Activated naive CD4-positive, alpha-beta T cell treated with anti-CD3 and anti-CD28 coated beads, Interleukin-2, amount 50 U/mL, for 24 hours (primary cell): ENCODE measurements around the gene SLC12A8.

Experiments used
- H3K27ac Mint-ChIP-seq: one replicate; pipeline ENCODE4 v1.8.0; 2021; ENCODE audit warnings: mild to moderate bottlenecking, mixed read lengths
- H3K27me3 Mint-ChIP-seq: one replicate; pipeline ENCODE4 v1.8.0; 2021; ENCODE audit warnings: mixed read lengths
- H3K36me3 Mint-ChIP-seq: one replicate; pipeline ENCODE4 v1.8.0; 2021; ENCODE audit warnings: mixed read lengths
- H3K4me1 Mint-ChIP-seq: one replicate; pipeline ENCODE4 v1.8.0; 2021; ENCODE audit warnings: mixed read lengths
- H3K4me3 Mint-ChIP-seq: one replicate; pipeline ENCODE4 v1.8.0; 2021; ENCODE audit warnings: mild to moderate bottlenecking, mixed read lengths
- H3K9me3 Mint-ChIP-seq: one replicate; pipeline ENCODE4 v1.8.0; 2021; ENCODE audit warnings: mixed read lengths

The SLC12A8 gene

GRCh38 chr3:125179143-125179883, 33.2 kb downstream of the SLC12A8 start:
- Mint-ChIP-seq H3K27ac (no peak overlapping the region), H3K9me3 (no peaks in the 10 kb centered on the region), H3K27me3 (no peaks in the 10 kb centered on the region), H3K4me1 (no peaks in the 10 kb centered on the region), H3K36me3 (peaks cover 2% of the 10 kb centered on the region), H3K4me3 (no peak overlapping the region)

DNA sequence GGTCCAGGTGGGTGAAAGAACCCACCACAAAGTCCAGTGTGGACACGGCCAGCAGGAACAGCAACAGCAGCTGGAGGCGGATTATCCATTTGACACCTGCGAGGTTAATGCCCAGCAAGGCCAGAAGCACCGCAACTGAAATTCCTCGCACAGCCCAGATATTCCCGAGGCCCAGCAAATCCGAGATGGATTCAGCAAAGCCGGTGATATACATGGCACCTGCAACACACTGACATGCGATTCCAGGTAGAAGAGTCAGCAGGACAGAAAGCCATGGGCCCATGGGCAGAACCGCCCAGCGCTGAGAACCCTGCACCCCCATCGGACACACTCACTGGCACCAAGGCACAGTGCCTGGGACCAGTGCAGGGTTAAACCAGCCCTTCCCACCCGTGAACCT, 34.8 kb downstream of the SLC12A8 start:
- H3K36me3 Mint-ChIP-seq, result peaks cover 5% of the 10 kb centered on the region
- no peak overlapping the region for H3K4me3 Mint-ChIP-seq
- H3K4me1 Mint-ChIP-seq, result no peaks in the 10 kb centered on the region
- no peaks in the 10 kb centered on the region for H3K27me3 Mint-ChIP-seq
- no peaks in the 10 kb centered on the region for H3K9me3 Mint-ChIP-seq
- H3K27ac Mint-ChIP-seq, result no peak overlapping the region

DNA sequence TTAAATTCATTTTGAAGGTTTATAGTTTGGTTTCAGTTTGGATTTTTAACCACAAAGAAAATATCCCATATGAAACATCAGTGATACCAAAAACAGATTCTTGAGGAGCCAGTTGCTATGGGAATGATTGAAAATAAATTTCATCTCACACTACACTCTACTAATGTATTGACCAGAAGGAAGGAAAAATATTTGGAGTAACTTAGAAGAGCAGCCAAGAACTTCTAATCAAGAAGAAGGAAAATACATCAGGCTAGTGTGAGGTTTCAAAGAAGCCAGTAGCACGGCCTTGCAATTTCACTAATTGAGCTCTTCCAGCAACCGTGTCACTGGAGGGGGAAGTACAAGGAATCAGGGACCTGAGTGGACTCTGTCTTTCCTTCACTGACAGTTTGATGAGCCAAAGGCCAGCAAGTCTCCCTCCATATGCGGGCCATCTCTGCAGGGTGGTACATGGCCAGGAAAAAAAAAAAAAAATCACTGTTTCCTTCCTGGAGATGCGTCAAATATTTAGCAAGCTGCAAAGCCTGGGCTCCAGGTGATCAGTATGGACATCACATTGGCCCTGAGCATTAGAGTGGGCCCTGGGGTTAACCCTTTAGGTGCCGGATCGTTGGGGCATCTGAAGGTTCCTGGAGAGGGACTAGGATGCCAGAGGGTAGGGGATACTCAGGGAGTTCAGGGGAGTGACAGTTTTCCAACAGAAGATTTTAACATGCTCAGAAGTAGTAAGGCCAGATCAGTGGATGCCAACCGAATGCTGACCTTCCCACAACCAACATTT, 37.1 kb downstream of the SLC12A8 start:
- peaks cover 5% of the 10 kb centered on the region for H3K36me3 Mint-ChIP-seq
- H3K27ac Mint-ChIP-seq, result no peak overlapping the region
- no peaks in the 10 kb centered on the region for H3K9me3 Mint-ChIP-seq
- H3K4me1 Mint-ChIP-seq, result no peaks in the 10 kb centered on the region
- H3K27me3 Mint-ChIP-seq, result no peaks in the 10 kb centered on the region
- no peak overlapping the region for H3K4me3 Mint-ChIP-seq

DNA sequence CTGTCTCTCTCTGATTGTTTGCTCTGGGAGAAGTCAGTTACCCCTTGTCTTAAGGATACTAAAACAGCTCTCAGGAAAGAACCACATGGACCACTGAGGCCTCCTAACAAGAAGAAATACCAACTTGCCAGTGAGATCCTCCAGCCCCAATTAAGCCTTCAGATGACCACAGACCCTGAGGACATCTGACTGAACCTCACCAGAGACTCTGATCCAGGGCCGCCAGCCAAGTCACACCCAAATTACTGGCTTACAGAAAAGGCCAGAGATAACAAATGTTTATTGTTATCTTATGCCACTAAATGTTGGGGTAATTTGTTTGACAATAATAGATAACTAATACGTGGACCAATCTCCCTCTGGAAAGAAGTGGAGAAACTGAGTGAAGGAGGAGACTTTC, 40.2 kb downstream of the SLC12A8 start:
- H3K27me3 Mint-ChIP-seq, result no peaks in the 10 kb centered on the region
- no peak overlapping the region for H3K27ac Mint-ChIP-seq
- no peak overlapping the region for H3K4me3 Mint-ChIP-seq
- H3K36me3 Mint-ChIP-seq, result peaks cover 2% of the 10 kb centered on the region
- H3K4me1 Mint-ChIP-seq, result no peaks in the 10 kb centered on the region
- no peaks in the 10 kb centered on the region for H3K9me3 Mint-ChIP-seq

GRCh38 chr3:125168711-125169393, 43.7 kb downstream of the SLC12A8 start:
- H3K4me1 Mint-ChIP-seq, result no peaks in the 10 kb centered on the region
- no peaks in the 10 kb centered on the region for H3K27me3 Mint-ChIP-seq
- H3K9me3 Mint-ChIP-seq, result no peaks in the 10 kb centered on the region
- no peak overlapping the region for H3K4me3 Mint-ChIP-seq
- peaks cover 2% of the 10 kb centered on the region for H3K36me3 Mint-ChIP-seq
- H3K27ac Mint-ChIP-seq, result no peak overlapping the region

DNA sequence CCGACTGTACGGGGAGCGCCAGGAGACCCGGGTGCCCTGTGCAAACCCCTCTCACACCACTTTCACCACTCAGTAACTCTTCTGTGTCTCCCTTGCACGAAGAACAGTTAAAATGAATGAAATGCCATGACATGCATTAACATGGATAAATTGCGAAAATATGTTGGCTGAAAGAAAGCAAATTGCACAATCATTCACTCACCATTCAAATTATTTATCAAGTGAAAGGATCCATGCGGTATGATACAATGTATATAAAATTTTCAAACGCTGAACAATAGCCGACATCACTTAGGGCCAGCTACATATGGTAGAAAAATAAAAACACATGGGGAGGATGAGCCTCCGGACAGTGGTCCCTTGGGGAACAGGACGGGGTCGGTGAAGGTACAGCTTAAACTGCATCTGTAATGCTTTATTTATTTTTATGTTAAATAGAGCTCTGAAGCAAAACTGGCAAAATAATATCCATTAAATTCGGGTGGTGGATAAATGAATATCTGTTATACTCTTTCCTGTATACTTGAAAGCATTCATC, 45.9 kb downstream of the SLC12A8 start:
- H3K36me3 Mint-ChIP-seq, result no peaks in the 10 kb centered on the region
- no peaks in the 10 kb centered on the region for H3K27me3 Mint-ChIP-seq
- no peak overlapping the region for H3K27ac Mint-ChIP-seq
- no peaks in the 10 kb centered on the region for H3K4me1 Mint-ChIP-seq
- no peaks in the 10 kb centered on the region for H3K9me3 Mint-ChIP-seq
- H3K4me3 Mint-ChIP-seq, result no peak overlapping the region

- Mint-ChIP-seq H3K9me3 (no peaks in the 10 kb centered on the region), H3K4me3 (no peak overlapping the region), H3K27ac (no peak overlapping the region), H3K36me3 (no peaks in the 10 kb centered on the region), H3K27me3 (no peaks in the 10 kb centered on the region), H3K4me1 (no peaks in the 10 kb centered on the region)
These were observed 46.5 kb downstream of the SLC12A8 start for GRCh38 chr3:125165948-125166553.

GRCh38 chr3:125165189-125165947, 47.2 kb downstream of the SLC12A8 start:
- Mint-ChIP-seq H3K36me3 (no peaks in the 10 kb centered on the region), H3K9me3 (no peaks in the 10 kb centered on the region), H3K4me3 (no peak overlapping the region), H3K4me1 (no peaks in the 10 kb centered on the region), H3K27me3 (no peaks in the 10 kb centered on the region), H3K27ac (no peak overlapping the region)

GRCh38 chr3:125163739-125164601, 48.6 kb downstream of the SLC12A8 start:
- no peaks in the 10 kb centered on the region for H3K36me3 Mint-ChIP-seq
- H3K4me1 Mint-ChIP-seq, result no peaks in the 10 kb centered on the region
- H3K27ac Mint-ChIP-seq, result no peak overlapping the region
- no peak overlapping the region for H3K4me3 Mint-ChIP-seq
- no peaks in the 10 kb centered on the region for H3K9me3 Mint-ChIP-seq
- no peaks in the 10 kb centered on the region for H3K27me3 Mint-ChIP-seq

DNA sequence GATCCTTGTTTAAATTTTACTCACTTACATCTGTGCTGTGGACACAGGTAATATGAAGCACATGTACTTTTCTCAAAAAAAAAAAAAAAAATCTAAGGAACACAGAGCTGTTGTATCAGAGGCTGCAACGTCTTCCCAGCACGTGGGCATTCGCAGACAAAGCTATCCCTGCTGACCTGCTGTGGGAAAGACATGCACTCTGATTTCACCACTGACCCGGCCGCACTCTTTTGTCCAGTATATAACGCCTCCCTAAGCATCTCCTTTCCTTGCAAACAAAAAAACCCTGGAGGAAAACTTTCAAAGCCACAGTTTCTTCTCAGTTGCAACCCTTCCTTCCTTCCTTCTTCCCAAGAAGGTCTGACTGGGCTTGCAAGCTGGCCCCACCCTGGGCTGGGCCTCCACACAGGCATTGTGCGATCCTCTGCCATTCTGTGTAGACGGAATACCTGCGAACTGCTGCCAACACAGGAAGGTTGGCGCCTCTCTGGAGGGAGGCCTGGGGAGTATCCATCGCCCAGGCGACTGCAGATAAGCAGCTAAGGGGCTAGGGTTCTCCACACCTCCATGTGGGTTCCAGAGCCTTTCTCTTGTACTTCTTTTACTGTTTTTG, 50.8 kb downstream of the SLC12A8 start:
- Mint-ChIP-seq H3K4me1 (no peaks in the 10 kb centered on the region), H3K27ac (no peak overlapping the region), H3K27me3 (peaks cover 2% of the 10 kb centered on the region), H3K9me3 (no peaks in the 10 kb centered on the region), H3K4me3 (no peak overlapping the region), H3K36me3 (no peaks in the 10 kb centered on the region)

- Mint-ChIP-seq H3K4me1 (no peaks in the 10 kb centered on the region), H3K27ac (no peak overlapping the region), H3K27me3 (peaks cover 2% of the 10 kb centered on the region), H3K9me3 (no peaks in the 10 kb centered on the region), H3K4me3 (no peak overlapping the region), H3K36me3 (no peaks in the 10 kb centered on the region)
These were observed 51.8 kb downstream of the SLC12A8 start for GRCh38 chr3:125160606-125161371.

DNA sequence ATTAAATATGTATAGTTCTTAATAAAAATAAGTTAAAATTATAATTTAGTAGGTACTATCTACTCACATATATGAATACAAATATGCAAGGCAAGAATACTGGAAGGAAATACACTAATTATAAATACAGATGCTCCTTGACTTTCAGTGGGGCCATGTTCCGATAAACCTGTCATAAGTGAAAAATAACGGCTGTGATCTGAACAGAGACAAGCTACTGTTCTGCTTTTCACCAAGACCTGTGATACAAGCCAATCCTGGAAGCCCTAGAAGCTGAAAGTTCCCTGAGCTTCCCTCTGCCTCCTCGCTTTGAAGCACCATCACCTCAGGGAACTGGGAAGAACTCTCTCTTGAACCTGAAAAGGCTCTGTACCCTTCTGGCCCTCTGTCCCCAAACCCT, 55.4 kb downstream of the SLC12A8 start:
- Mint-ChIP-seq H3K9me3 (no peaks in the 10 kb centered on the region), H3K36me3 (no peaks in the 10 kb centered on the region), H3K4me3 (no peak overlapping the region), H3K27ac (no peak overlapping the region), H3K4me1 (peaks cover 8% of the 10 kb centered on the region), H3K27me3 (peaks cover 2% of the 10 kb centered on the region)

- Mint-ChIP-seq H3K4me3 (no peak overlapping the region), H3K36me3 (no peaks in the 10 kb centered on the region), H3K27ac (no peak overlapping the region), H3K9me3 (no peaks in the 10 kb centered on the region), H3K27me3 (peaks cover 2% of the 10 kb centered on the region), H3K4me1 (peaks cover 8% of the 10 kb centered on the region)
These were observed 56.1 kb downstream of the SLC12A8 start for GRCh38 chr3:125156456-125156855.
